PC-9 (cell line): ENCODE measurements around the gene DAPK1.

ENCODE experiments used
- CTCF ChIP-seq: fragments of 200-600 bp; sonication (generic); conservative IDR thresholded peaks from 2 replicates; pipeline ENCODE4 v1.6.1; 2017; ENCODE audit warnings: mixed run types, antibody characterized with exemption, mild to moderate bottlenecking, moderate library complexity
- EZH2 ChIP-seq: fragments of 200-600 bp; sonication (generic); IDR thresholded peaks from 2 replicates; pipeline ENCODE4 v1.8.0; 2017; ENCODE audit warnings: antibody characterized with exemption, low read depth

- no peak for TF ChIP-seq CTCF
- no peak for TF ChIP-seq EZH2
These were observed 54.1 kb downstream of the DAPK1 start for GRCh38 chr9:87551772-87552217.
